HCT116 (cell line): Measurements from ENCODE around the gene GMPPB. TPM values are rescaled to one million over a fixed set of nuclear protein-coding genes. Genes with fewer than 3 reads are reported as not detected.

Source experiments
- ATAC-seq: fragments of 200-7000 bp; cut with Tn5 transposase; 2 replicates; pipeline ENCODE4 v1.9.1; 2020; ENCODE audit warnings: mild to moderate bottlenecking, moderate library complexity
- BruUV-seq: library from RNA; stranded (reverse); fragments of 400-500 nt; replicated peaks from 2 replicates; lab custom pipeline; 2021; lab: Mats Ljungman, UMichigan
- CTCF ChIA-PET: fragments of 300-600 bp; sonication (Branson Sonifier 250); formaldehyde crosslinking; loops from one replicate; lab custom pipeline; 2021; ENCODE audit warnings: antibody characterized with exemption; lab: Charles Lee
- POLR2A ChIA-PET: fragments of 300-600, 350-600 bp; sonication (Branson Sonifier 250); formaldehyde crosslinking; loops from one replicate; lab custom pipeline; 2021; ENCODE audit warnings: antibody characterized with exemption; lab: Charles Lee
- RAD21 ChIA-PET, 2 experiments: fragments of 300-600 bp; sonication (Branson Sonifier 250); formaldehyde crosslinking; loops; one replicate each; lab custom pipeline; 2023; ENCODE audit warnings: low total read pairs in 2 of 2; ENCODE audit not compliant: uncharacterized antibody in 2 of 2, unreplicated experiment in 2 of 2, low non-redundant PET in 1 of 2; lab: Charles Lee
- DNase-seq: peaks from one replicate; pipeline ENCODE4 v3.0.0-alpha.2; 2010; ENCODE audit warnings: low read depth, low spot score
- H2AFZ ChIP-seq: fragments of 200-600 bp; shearing (Covaris generic), sonication (generic); 2 replicates; pipeline ENCODE4 v1.6.1; 2017; ENCODE audit warnings: low read depth, mixed run types, mixed read lengths, antibody characterized with exemption, low read length; ENCODE audit not compliant: poor library complexity, severe bottlenecking
- H3K27ac ChIP-seq: 2 replicates; pipeline ENCODE4 v1.5.1; 2012; ENCODE audit warnings: low read depth, low read length
- H3K27me3 ChIP-seq: fragments of 200-600 bp; sonication (generic); 2 replicates; pipeline ENCODE4 v1.6.1; 2016; ENCODE audit warnings: mixed run types, low read length, mixed read lengths; ENCODE audit not compliant: insufficient read depth
- H3K36me3 ChIP-seq, 2 experiments: fragments of 200-500 bp in 1 of 2; fragments of 200-600 bp in 1 of 2; sonication (Bioruptor generic) in 1 of 2; sonication (generic) in 1 of 2; 2 replicates each; pipeline versions ENCODE4 v1.5.1 to v1.6.1; 2014 to 2016; ENCODE audit warnings: low read length in 2 of 2, inconsistent platforms in 1 of 2, mixed read lengths in 1 of 2, mixed run types in 1 of 2; ENCODE audit not compliant: insufficient read depth in 2 of 2, control insufficient read depth in 1 of 2
- H3K4me1 ChIP-seq, 2 experiments: fragments of 200-600 bp in 1 of 2; sonication (generic) in 1 of 2; 2 replicates each; pipeline versions ENCODE4 v1.5.1 to v1.6.1; 2012 to 2017; ENCODE audit warnings: low read length in 2 of 2, inconsistent platforms in 1 of 2, mild to moderate bottlenecking in 1 of 2, mixed read lengths in 1 of 2, mixed run types in 1 of 2, moderate library complexity in 1 of 2; ENCODE audit not compliant: insufficient read depth in 2 of 2, control insufficient read depth in 1 of 2
- H3K4me2 ChIP-seq: fragments of 200-600 bp; sonication (generic); 2 replicates; pipeline ENCODE4 v1.6.1; 2017; ENCODE audit warnings: mixed run types, low read length, mixed read lengths
- H3K4me3 ChIP-seq, 2 experiments: fragments of 200-600 bp in 1 of 2; sonication (generic) in 1 of 2; replicated peaks in 1 of 2; 2 replicates each; pipeline ENCODE4 v1.5.1; 2011 to 2016; ENCODE audit warnings: low read length in 2 of 2, control low read depth in 1 of 2, low read depth in 1 of 2, mild to moderate bottlenecking in 1 of 2, mixed read lengths in 1 of 2, mixed run types in 1 of 2
- H3K79me2 ChIP-seq: fragments of 200-600 bp; sonication (generic); 2 replicates; pipeline ENCODE4 v1.6.1; 2017; ENCODE audit warnings: mild to moderate bottlenecking, mixed run types, low read length, moderate library complexity, mixed read lengths; ENCODE audit not compliant: insufficient read depth
- H3K9ac ChIP-seq: fragments of 200-600 bp; sonication (generic); 2 replicates; pipeline ENCODE4 v1.6.1; 2016; ENCODE audit warnings: low read length, mixed read lengths
- H3K9me2 ChIP-seq: fragments of 200-600 bp; sonication (generic), shearing (Covaris generic); 2 replicates; pipeline ENCODE4 v1.6.1; 2017; ENCODE audit warnings: mixed run types, mild to moderate bottlenecking, moderate library complexity; ENCODE audit not compliant: insufficient read depth
- H3K9me3 ChIP-seq, 2 experiments: fragments of 200-500 bp in 1 of 2; fragments of 200-600 bp in 1 of 2; sonication (Bioruptor generic) in 1 of 2; sonication (generic) in 1 of 2; 2 replicates each; pipeline ENCODE4 v1.6.1; 2014 to 2017; ENCODE audit warnings: low read length in 2 of 2, mixed read lengths in 2 of 2, inconsistent platforms in 1 of 2, low read depth in 1 of 2, mild to moderate bottlenecking in 1 of 2, mixed run types in 1 of 2, moderate library complexity in 1 of 2; ENCODE audit not compliant: control insufficient read depth in 1 of 2, insufficient read depth in 1 of 2
- H4K20me1 ChIP-seq: fragments of 200-600 bp; sonication (generic), shearing (Covaris generic); 2 replicates; pipeline ENCODE4 v1.6.1; 2017; ENCODE audit warnings: mixed run types, mild to moderate bottlenecking, moderate library complexity; ENCODE audit not compliant: insufficient read depth
- CBX3 ChIP-seq: IDR thresholded peaks from 2 replicates; pipeline ENCODE4 v1.6.1; 2012; ENCODE audit warnings: low read depth
- CEBPB ChIP-seq: IDR thresholded peaks from 2 replicates; pipeline ENCODE4 v1.6.1; 2012; ENCODE audit warnings: low read depth
- CTCF ChIP-seq, 3 experiments: fragments of 200-600 bp in 1 of 3; sonication (generic) in 1 of 3; IDR thresholded peaks in 2 of 3; conservative IDR thresholded peaks in 1 of 3; 2 replicates each; pipeline ENCODE4 v1.5.1; 2012 to 2017; ENCODE audit warnings: low read depth in 2 of 3, low read length in 2 of 3, antibody characterized with exemption in 1 of 3, borderline replicate concordance in 1 of 3, control low read depth in 1 of 3, mild to moderate bottlenecking in 1 of 3, mixed read lengths in 1 of 3, mixed run types in 1 of 3, moderate library complexity in 1 of 3; ENCODE audit not compliant: insufficient read depth in 1 of 3
- EGR1 ChIP-seq: IDR thresholded peaks from 2 replicates; pipeline ENCODE4 v1.6.1; 2012; ENCODE audit warnings: low read depth
- FOSL1 ChIP-seq: IDR thresholded peaks from 2 replicates; pipeline ENCODE4 v1.6.1; 2012; ENCODE audit warnings: low read depth
- JUND ChIP-seq: IDR thresholded peaks from 2 replicates; pipeline ENCODE4 v1.6.1; 2012
- MAX ChIP-seq: IDR thresholded peaks from 2 replicates; pipeline ENCODE4 v1.6.1; 2012
- POLR2A ChIP-seq: IDR thresholded peaks from 2 replicates; pipeline ENCODE4 v1.7.0; 2011; ENCODE audit warnings: borderline replicate concordance; ENCODE audit not compliant: insufficient read depth, insufficient read length; ENCODE audit errors: extremely low read depth
- POLR2AphosphoS5 ChIP-seq: IDR thresholded peaks from 2 replicates; pipeline ENCODE4 v1.6.1; 2011; ENCODE audit warnings: mild to moderate bottlenecking, low read depth, low read length, moderate library complexity
- RAD21 ChIP-seq: IDR thresholded peaks from 2 replicates; pipeline ENCODE4 v1.6.1; 2012; ENCODE audit warnings: low read depth, mild to moderate bottlenecking
- SIN3A ChIP-seq: IDR thresholded peaks from 2 replicates; pipeline ENCODE4 v1.6.1; 2012; ENCODE audit warnings: low read depth
- SP1 ChIP-seq: IDR thresholded peaks from 2 replicates; pipeline ENCODE4 v1.6.1; 2012; ENCODE audit warnings: low read depth
- SRF ChIP-seq: IDR thresholded peaks from 2 replicates; pipeline ENCODE4 v1.6.1; 2012; ENCODE audit warnings: low read depth
- TCF7L2 ChIP-seq: IDR thresholded peaks from 2 replicates; pipeline ENCODE4 v1.7.0; 2011; ENCODE audit warnings: borderline replicate concordance, inconsistent platforms; ENCODE audit not compliant: insufficient read depth, insufficient read length; ENCODE audit errors: extremely low read depth
- ZBTB33 ChIP-seq: IDR thresholded peaks from 2 replicates; pipeline ENCODE4 v1.6.1; 2011; ENCODE audit warnings: mild to moderate bottlenecking, low read length, moderate library complexity; ENCODE audit not compliant: insufficient replicate concordance; ENCODE audit errors: extremely low read depth
- ZFX ChIP-seq: fragments of 450-650 bp; IDR thresholded peaks from 2 replicates; pipeline ENCODE4 v1.6.1; 2017
- ZNF274 ChIP-seq: fragments of 200-500 bp; sonication (Bioruptor generic); IDR thresholded peaks from 2 replicates; pipeline ENCODE4 v1.6.1; 2014; ENCODE audit warnings: mild to moderate bottlenecking, low read depth, low read length, inconsistent platforms
- intact Hi-C: fragments of 100-400 bp; cut with micrococcal nuclease; formaldehyde crosslinking; loops from 2 replicates; pipeline ENCODE4 v1.10.0; 2022
- total RNA-seq: library from RNA; stranded (reverse); gene quantifications from one replicate; pipeline ENCODE4 v1.2.1, GENCODE V29; 2021; ENCODE audit not compliant: unreplicated experiment
- TF ChIP-seq, protein P1 (sequence below): IDR thresholded peaks from 2 replicates; pipeline ENCODE4 v1.6.1; 2012; ENCODE audit warnings: low read depth

Gene GMPPB
- total RNA-seq, 1 experiment from 2014 or later: 24.1 TPM

DNA sequence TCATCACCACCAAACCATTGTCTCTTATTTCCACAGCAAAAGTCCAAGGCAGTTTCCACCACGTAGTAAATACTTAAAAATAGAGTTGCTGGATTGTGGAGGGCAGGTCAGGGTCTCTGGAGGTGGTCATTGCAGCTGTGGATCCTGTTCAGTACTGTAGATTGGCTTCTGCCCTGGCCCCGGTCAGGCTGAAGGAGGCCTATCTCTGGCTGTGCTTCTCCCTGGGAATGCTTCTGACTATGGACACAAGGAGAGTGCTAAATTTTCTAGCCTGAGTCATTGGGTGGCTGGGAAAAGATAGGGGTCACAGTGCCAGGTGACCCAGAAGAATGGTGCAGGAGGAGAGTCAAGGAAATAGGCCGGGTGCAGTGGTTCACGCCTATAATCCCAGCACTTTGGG lies 26.3 kb upstream of the GMPPB start:
- no TSS peak for BruUV-seq
- no peak overlapping the region for H3K4me2 ChIP-seq

More for the DNA sequence above, 26.3 kb upstream of the GMPPB start:
- no peaks in the 10 kb centered on the region for H3K27me3 ChIP-seq
- no peak overlapping the region for H3K27ac ChIP-seq
- no peak overlapping the region for H3K4me3 ChIP-seq
- DNase-seq (no peak), ATAC-seq (no peak)
- ChIA-PET CTCF (no interaction called here), POLR2A (no interaction called here), RAD21 (no interaction called here)
- no peaks in the 10 kb centered on the region for H3K9me2 ChIP-seq
- H3K36me3 ChIP-seq: peaks cover 0 to 2% of the 10 kb centered on the region in 2 experiments; a peak in 1 of 4 replicates
- H2AFZ ChIP-seq: no peak overlapping the region
- no peak overlapping the region for H3K9ac ChIP-seq
- TF ChIP-seq EGR1 (no peak), TCF7L2 (no peak), SIN3A (no peak), ZNF274 (no peak), SP1 (no peak), RAD21 (no peak), JUND (no peak), CTCF (IDR thresholded peaks at IDR 0.05 in 2 of 3, conservative IDR thresholded peaks at IDR 0.05 in 1 of 3; ENCODE audit: borderline replicate concordance in 1 of 3, insufficient read depth in 1 of 3, low read depth in 2 of 3, low read length in 2 of 3) (no peak), MAX (no peak), ZFX (no peak), ZBTB33 (no peak), POLR2A (no peak), CBX3 (no peak), SRF (no peak), POLR2AphosphoS5 (no peak), CEBPB (no peak), FOSL1 (no peak)
- TF ChIP-seq, protein P1, sequence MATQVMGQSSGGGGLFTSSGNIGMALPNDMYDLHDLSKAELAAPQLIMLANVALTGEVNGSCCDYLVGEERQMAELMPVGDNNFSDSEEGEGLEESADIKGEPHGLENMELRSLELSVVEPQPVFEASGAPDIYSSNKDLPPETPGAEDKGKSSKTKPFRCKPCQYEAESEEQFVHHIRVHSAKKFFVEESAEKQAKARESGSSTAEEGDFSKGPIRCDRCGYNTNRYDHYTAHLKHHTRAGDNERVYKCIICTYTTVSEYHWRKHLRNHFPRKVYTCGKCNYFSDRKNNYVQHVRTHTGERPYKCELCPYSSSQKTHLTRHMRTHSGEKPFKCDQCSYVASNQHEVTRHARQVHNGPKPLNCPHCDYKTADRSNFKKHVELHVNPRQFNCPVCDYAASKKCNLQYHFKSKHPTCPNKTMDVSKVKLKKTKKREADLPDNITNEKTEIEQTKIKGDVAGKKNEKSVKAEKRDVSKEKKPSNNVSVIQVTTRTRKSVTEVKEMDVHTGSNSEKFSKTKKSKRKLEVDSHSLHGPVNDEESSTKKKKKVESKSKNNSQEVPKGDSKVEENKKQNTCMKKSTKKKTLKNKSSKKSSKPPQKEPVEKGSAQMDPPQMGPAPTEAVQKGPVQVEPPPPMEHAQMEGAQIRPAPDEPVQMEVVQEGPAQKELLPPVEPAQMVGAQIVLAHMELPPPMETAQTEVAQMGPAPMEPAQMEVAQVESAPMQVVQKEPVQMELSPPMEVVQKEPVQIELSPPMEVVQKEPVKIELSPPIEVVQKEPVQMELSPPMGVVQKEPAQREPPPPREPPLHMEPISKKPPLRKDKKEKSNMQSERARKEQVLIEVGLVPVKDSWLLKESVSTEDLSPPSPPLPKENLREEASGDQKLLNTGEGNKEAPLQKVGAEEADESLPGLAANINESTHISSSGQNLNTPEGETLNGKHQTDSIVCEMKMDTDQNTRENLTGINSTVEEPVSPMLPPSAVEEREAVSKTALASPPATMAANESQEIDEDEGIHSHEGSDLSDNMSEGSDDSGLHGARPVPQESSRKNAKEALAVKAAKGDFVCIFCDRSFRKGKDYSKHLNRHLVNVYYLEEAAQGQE: no peak
- H3K9me3 ChIP-seq: no peaks in the 10 kb centered on the region
- peaks cover 60% of the 10 kb centered on the region for H3K79me2 ChIP-seq
- H4K20me1 ChIP-seq: 0 out of 2 replicates have a peak, but pooled peaks cover 4% of the 10 kb centered on the region
- H3K4me1 ChIP-seq: no peaks in the 10 kb centered on the region
- intact Hi-C loops: no loop called here
